ENCODE data around the gene SLC52A1.
"Not testable (repeated sequence)": the region's sequence is repeated elsewhere in the genome, so short reads cannot be mapped to it uniquely, and the experiment has no call there.

The SLC52A1 gene

GRCh38 chr17:5035315-5035714, at the start of gene SLC52A1:
Gene SLC52A1, minus strand, starts transcription at chr17:5035426. Its CDS starts 820 bp downstream, at chr17:5034606.
- Mint-ChIP-seq H3K27ac (peak within 1 kb of the TSS; percentile 58), H3K9me3 (no peaks in the 10 kb centered on the region), H3K36me3 (no peaks in the 10 kb centered on the region), H3K4me1 (peaks cover 28% of the 10 kb centered on the region), H3K4me3 (no peak within 1 kb of the TSS), H3K27me3 (peaks cover 16% of the 10 kb centered on the region)
- ATAC-seq: no peak

GRCh38 chr17:5080591-5080990, 45.4 kb upstream of the SLC52A1 start:
- no peak for ATAC-seq
- Mint-ChIP-seq H3K9me3 (peaks cover 10% of the 10 kb centered on the region), H3K4me3 (no peak overlapping the region)

GRCh38 chr17:5078106-5079028, 43.1 kb upstream of the SLC52A1 start, which contains the start of gene ZFP3:
Gene ZFP3, plus strand, starts transcription at chr17:5078467. Its CDS starts 13,038 bp downstream, at chr17:5091505.
- peak within 1 kb of the TSS; percentile 99 for H3K27ac Mint-ChIP-seq
- H3K9me3 Mint-ChIP-seq: peaks cover 6% of the 10 kb centered on the region
- H3K4me3 Mint-ChIP-seq: peak within 1 kb of the TSS; percentile 84
- H3K27me3 Mint-ChIP-seq: no peaks in the 10 kb centered on the region
- ATAC-seq: peak; percentile 96
- H3K36me3 Mint-ChIP-seq: peaks cover 26% of the 10 kb centered on the region
- H3K4me1 Mint-ChIP-seq: peaks cover 31% of the 10 kb centered on the region

More at GRCh38 chr17:5080591-5080990, 45.4 kb upstream of the SLC52A1 start:
- Mint-ChIP-seq H3K27me3 (no peaks in the 10 kb centered on the region), H3K4me1 (peaks cover 31% of the 10 kb centered on the region), H3K36me3 (peaks cover 45% of the 10 kb centered on the region), H3K27ac (no peak overlapping the region)

GRCh38 chr17:5077781-5078105, 42.5 kb upstream of the SLC52A1 start:
- ATAC-seq: no peak
- Mint-ChIP-seq H3K4me3 (peak overlapping the region; percentile 84), H3K27ac (peak overlapping the region; percentile 99), H3K36me3 (peaks cover 19% of the 10 kb centered on the region), H3K9me3 (peaks cover 3% of the 10 kb centered on the region), H3K4me1 (peaks cover 31% of the 10 kb centered on the region), H3K27me3 (no peaks in the 10 kb centered on the region)

GRCh38 chr17:5077275-5077674, 42.0 kb upstream of the SLC52A1 start:
- not testable (repeated sequence) for ATAC-seq
- H3K36me3 Mint-ChIP-seq: peaks cover 17% of the 10 kb centered on the region

GRCh38 chr17:5075472-5075871, 40.2 kb upstream of the SLC52A1 start:
- not testable (repeated sequence) for H3K27ac Mint-ChIP-seq, H3K27me3 Mint-ChIP-seq, H3K36me3 Mint-ChIP-seq, H3K4me3 Mint-ChIP-seq, H3K9me3 Mint-ChIP-seq, ATAC-seq
- H3K4me1 Mint-ChIP-seq: peaks cover 24% of the 10 kb centered on the region

More at GRCh38 chr17:5077275-5077674, 42.0 kb upstream of the SLC52A1 start:
- peaks cover 31% of the 10 kb centered on the region for H3K4me1 Mint-ChIP-seq
- H3K27me3 Mint-ChIP-seq, H3K9me3 Mint-ChIP-seq: not testable (repeated sequence)
- H3K27ac Mint-ChIP-seq: peak overlapping the region; percentile 99
- peak overlapping the region; percentile 84 for H3K4me3 Mint-ChIP-seq

- H3K27me3 Mint-ChIP-seq: no peaks in the 10 kb centered on the region
- no peaks in the 10 kb centered on the region for H3K36me3 Mint-ChIP-seq
- ATAC-seq: no peak
- H3K27ac Mint-ChIP-seq: no peak overlapping the region
- no peak overlapping the region for H3K4me3 Mint-ChIP-seq
- no peaks in the 10 kb centered on the region for H3K4me1 Mint-ChIP-seq
- H3K9me3 Mint-ChIP-seq: no peaks in the 10 kb centered on the region
Observed at GRCh38 chr17:5069724-5070123, 34.5 kb upstream of the SLC52A1 start.

GRCh38 chr17:5068236-5068635, 33.0 kb upstream of the SLC52A1 start:
- H3K9me3 Mint-ChIP-seq: no peaks in the 10 kb centered on the region
- no peaks in the 10 kb centered on the region for H3K4me1 Mint-ChIP-seq
- no peaks in the 10 kb centered on the region for H3K36me3 Mint-ChIP-seq
- H3K27me3 Mint-ChIP-seq: no peaks in the 10 kb centered on the region
- no peak overlapping the region for H3K4me3 Mint-ChIP-seq
- no peak for ATAC-seq
- H3K27ac Mint-ChIP-seq: no peak overlapping the region

- H3K4me1 Mint-ChIP-seq: peaks cover 6% of the 10 kb centered on the region
- H3K9me3 Mint-ChIP-seq: no peaks in the 10 kb centered on the region
- no peak for ATAC-seq
- no peaks in the 10 kb centered on the region for H3K27me3 Mint-ChIP-seq
- no peak overlapping the region for H3K27ac Mint-ChIP-seq
- no peaks in the 10 kb centered on the region for H3K36me3 Mint-ChIP-seq
- no peak overlapping the region for H3K4me3 Mint-ChIP-seq
Observed at GRCh38 chr17:5065227-5065744, 30.1 kb upstream of the SLC52A1 start.

- H3K9me3 Mint-ChIP-seq: no peaks in the 10 kb centered on the region
- no peak overlapping the region for H3K27ac Mint-ChIP-seq
- H3K36me3 Mint-ChIP-seq: no peaks in the 10 kb centered on the region
- no peak for ATAC-seq
- peaks cover 9% of the 10 kb centered on the region for H3K27me3 Mint-ChIP-seq
- H3K4me3 Mint-ChIP-seq: no peak overlapping the region
- H3K4me1 Mint-ChIP-seq: peaks cover 8% of the 10 kb centered on the region
Observed at GRCh38 chr17:5055543-5055942, 20.3 kb upstream of the SLC52A1 start.

GRCh38 chr17:5050278-5050677, 15.1 kb upstream of the SLC52A1 start:
- Mint-ChIP-seq H3K36me3 (no peaks in the 10 kb centered on the region), H3K27ac (peak overlapping the region; percentile 98), H3K4me1 (peaks cover 37% of the 10 kb centered on the region), H3K4me3 (no peak overlapping the region), H3K27me3 (no peaks in the 10 kb centered on the region), H3K9me3 (no peaks in the 10 kb centered on the region)
- no peak for ATAC-seq

- Mint-ChIP-seq H3K36me3 (no peaks in the 10 kb centered on the region), H3K27ac (peak overlapping the region; percentile 98), H3K9me3 (no peaks in the 10 kb centered on the region), H3K27me3 (no peaks in the 10 kb centered on the region), H3K4me1 (peaks cover 37% of the 10 kb centered on the region), H3K4me3 (peak overlapping the region; percentile 1)
- peak; percentile 95 for ATAC-seq
Observed at GRCh38 chr17:5049314-5049841, 14.2 kb upstream of the SLC52A1 start.

- no peak for ATAC-seq
- H3K4me3 Mint-ChIP-seq: no peak overlapping the region
- H3K27me3 Mint-ChIP-seq: no peaks in the 10 kb centered on the region
- no peaks in the 10 kb centered on the region for H3K9me3 Mint-ChIP-seq
- peak overlapping the region; percentile 98 for H3K27ac Mint-ChIP-seq
- H3K36me3 Mint-ChIP-seq: no peaks in the 10 kb centered on the region
- peaks cover 33% of the 10 kb centered on the region for H3K4me1 Mint-ChIP-seq
Observed at GRCh38 chr17:5047446-5047845, 12.2 kb upstream of the SLC52A1 start.

GRCh38 chr17:5045496-5045895, 10.3 kb upstream of the SLC52A1 start:
- no peaks in the 10 kb centered on the region for H3K36me3 Mint-ChIP-seq
- no peaks in the 10 kb centered on the region for H3K27me3 Mint-ChIP-seq
- H3K27ac Mint-ChIP-seq: no peak overlapping the region
- no peak overlapping the region for H3K4me3 Mint-ChIP-seq
- H3K9me3 Mint-ChIP-seq: no peaks in the 10 kb centered on the region
- no peak for ATAC-seq
- H3K4me1 Mint-ChIP-seq: peaks cover 38% of the 10 kb centered on the region

- Mint-ChIP-seq H3K36me3 (no peaks in the 10 kb centered on the region), H3K9me3 (no peaks in the 10 kb centered on the region), H3K27ac (peak overlapping the region; percentile 31), H3K4me3 (no peak overlapping the region), H3K27me3 (no peaks in the 10 kb centered on the region), H3K4me1 (peaks cover 30% of the 10 kb centered on the region)
- no peak for ATAC-seq
Observed at GRCh38 chr17:5044630-5045029, 9.4 kb upstream of the SLC52A1 start.

GRCh38 chr17:5043524-5043923, 8.3 kb upstream of the SLC52A1 start:
- Mint-ChIP-seq H3K4me3 (no peak overlapping the region), H3K9me3 (no peaks in the 10 kb centered on the region), H3K36me3 (no peaks in the 10 kb centered on the region), H3K27ac (no peak overlapping the region), H3K27me3 (no peaks in the 10 kb centered on the region), H3K4me1 (peaks cover 23% of the 10 kb centered on the region)
- ATAC-seq: no peak

Data from stimulated activated memory B cell treated with anti-CD40 and anti-IgM and Interleukin-4, amounts not matched to agents 10 μg/mL and 1 μg/mL and 100 μg/mL, for 72 hours (primary cell).